SKM-1 (cell line): ENCODE measurements around the gene ACOX3.

ENCODE experiments used
- DNase-seq: peaks from one replicate; lab custom pipeline; 2025; ENCODE audit not compliant: unreplicated experiment; lab: John Stamatoyannopoulos, UW

Gene ACOX3

DNA sequence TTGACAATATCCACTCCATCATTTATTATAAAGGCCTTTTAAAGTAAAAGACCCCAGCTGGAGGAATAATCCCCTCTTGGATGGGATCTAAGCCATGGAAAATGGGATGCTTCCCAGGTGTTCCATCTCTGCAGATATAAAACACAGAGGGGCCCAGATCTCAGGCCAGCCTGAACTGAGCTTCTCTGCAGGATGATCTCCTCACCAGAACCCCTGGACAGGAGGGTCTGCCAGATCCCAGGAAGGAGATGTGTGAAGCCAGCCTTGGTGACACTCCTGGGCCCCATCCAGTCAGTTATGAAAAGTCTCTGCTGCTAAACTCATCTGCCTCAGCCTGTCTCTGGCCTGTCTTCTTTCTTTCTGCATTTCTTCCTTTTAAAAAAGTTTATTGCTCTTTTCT, 114.3 kb downstream of the ACOX3 start:
- DNase-seq: no peak

DNA sequence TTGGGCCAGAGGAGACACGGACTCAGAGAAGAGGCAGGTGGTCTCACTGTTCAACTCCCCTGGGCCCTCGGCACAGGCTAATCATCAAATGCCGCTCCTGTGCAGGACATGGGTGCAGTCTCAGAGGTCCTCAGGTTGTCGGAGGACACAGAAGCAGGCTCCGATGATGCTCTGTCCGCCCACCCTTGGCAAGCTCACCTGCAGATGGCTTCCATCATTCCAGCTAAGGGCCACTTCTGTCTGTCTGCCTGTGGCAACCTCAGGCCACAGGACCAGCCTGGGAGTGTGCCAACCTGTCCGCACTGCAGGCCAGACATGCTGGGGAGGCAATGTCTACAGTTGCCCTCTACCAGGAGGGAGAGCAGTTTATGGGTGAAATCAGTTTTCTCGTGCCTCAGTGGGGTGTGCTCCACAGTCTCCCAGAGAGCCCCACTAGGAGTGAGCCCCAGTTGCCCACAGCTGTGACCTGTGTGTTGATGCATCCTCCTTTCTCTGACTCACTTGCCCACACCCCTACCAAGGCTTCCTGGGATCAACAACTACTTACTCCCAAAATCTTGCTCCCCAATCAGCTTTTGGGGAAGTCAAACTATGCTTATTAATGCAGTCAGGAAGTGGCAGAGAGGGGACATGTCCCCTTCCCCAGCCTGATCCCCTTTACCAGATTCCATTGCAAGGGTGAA, 115.1 kb downstream of the ACOX3 start:
- no peak for DNase-seq

DNA sequence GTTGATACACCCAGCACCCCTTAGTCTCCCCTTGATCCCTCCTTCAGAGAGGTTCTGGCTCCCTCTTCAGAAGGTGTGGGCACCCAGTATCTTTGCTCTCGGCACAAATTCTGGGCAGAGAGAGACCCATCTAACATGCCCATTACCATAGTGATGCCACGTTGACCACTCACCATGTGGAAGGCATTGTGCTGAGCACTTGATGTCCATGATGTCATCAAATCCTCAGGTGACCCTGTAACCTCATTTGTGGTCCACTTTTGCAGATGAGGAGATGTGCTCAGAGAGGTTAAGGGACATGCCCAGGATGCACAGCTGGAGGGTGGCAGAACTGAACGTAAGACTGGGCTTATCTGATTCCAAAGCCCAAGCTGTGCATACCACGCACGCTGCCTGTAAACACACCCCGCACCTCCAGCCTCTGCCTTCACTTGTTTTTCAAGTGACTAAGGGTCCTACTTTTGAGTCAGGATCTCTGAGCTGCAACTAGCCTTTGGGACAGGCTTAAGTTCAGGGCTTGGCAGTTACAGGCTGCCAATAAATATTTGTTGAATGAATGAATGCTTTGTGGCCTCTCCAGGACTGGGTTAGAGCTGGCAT, 115.8 kb downstream of the ACOX3 start:
- DNase-seq: no peak

DNA sequence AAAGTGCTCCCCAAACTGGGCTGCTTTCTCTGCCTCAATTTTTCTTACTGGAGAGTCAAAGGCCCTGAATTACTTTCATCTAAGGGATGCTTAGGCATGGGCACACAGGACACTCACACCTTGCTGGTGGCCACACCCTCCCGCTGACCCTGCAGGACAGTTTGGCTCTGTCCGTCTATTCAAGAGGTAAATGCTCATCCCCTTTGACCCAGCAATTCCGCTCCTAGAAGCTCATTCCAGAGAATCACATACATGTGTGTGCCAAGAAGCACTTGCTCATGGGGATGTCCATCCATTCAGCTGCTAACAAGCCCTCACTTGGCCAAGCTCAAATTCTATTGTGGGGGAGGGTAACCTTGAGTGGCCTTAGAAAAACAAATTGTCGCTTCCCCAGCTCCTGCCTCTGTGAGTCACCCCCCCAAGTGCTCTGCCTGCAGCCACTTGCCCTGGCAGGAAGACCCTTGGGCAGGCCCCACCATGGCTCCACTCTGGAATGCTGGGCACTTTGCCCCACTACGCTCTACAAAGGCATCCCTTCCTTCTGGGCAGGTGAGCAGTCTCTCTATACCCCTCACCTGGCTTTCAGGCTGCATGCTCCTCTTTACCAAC, 116.5 kb downstream of the ACOX3 start:
- DNase-seq: no peak

DNA sequence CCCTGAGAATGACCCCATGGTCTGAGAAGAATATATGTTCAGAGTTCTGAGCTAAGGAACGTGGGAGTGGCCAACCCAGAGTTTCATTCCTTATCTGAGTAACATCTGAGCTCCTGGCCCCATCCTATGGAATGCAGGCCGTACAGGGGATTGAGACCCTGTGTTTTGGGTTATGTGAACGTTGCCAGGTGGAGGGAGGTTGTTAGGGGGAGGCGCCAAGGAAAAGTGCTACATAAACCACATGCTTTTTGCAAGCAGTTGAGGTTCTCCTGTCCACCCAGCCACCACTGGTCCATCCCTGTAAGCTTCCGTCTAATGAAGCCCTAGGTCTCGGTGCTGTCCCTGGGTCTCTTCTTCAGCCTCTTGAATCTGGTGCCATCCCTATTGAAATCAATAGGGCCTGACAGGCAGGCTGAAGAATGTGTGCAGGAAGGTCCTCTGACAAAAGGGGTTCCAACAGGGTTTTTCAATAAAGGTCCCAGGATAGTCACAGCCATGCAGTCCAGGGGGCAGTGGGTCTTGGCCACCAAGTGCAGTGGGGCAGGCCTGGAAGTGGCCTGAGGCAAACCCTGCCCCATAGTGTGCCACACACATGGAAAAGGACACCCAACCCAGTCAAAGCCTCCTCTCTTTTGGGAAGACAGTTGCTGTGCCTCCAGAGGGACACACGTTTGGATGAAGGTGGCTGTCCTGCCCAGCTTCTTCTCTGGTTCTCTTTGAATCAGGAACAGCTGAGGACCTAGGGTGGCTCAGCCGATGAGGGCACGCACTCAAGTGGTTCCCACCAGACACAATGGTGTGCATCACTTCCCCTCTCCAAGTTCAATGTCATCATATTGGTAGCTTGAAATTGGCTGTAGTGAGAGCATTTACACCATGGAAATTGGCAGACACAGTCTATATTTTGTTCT, 117.5 kb downstream of the ACOX3 start:
- no peak for DNase-seq

DNA sequence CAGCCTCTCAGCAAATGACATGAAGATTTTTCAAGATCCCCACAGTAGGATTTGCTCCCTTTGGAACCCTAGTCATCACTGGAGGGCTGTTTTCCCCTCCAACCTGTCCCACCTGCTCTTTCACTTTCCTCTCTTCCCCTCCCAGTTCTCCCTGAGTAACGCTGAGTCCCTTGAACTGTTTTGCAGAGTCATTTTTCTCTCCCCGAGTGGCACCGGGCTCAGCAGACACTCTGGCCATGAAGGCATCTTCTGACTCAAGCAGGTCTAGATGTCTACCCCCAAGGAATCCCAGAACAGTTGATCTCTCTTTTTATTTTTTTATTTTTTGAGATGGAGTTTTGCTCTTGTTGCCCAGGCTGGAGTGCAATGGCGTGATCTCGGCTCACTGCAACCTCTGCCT, 118.8 kb downstream of the ACOX3 start:
- DNase-seq: no peak

DNA sequence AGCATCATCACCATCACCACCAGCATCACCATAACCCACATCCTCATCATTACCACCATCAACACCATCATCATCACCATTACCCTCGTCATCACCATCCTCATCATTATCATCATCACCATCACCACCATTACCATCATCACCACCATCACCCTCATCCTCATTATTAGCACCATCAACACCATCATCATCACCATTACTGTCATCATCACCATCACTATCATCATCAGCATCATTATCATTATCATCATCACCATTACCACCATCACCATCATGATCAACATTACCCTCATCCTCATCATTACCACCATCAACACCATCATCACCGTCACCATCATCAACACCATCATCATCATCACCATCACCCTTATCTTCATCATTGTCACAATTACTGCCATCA, 119.3 kb downstream of the ACOX3 start:
- no peak for DNase-seq

DNA sequence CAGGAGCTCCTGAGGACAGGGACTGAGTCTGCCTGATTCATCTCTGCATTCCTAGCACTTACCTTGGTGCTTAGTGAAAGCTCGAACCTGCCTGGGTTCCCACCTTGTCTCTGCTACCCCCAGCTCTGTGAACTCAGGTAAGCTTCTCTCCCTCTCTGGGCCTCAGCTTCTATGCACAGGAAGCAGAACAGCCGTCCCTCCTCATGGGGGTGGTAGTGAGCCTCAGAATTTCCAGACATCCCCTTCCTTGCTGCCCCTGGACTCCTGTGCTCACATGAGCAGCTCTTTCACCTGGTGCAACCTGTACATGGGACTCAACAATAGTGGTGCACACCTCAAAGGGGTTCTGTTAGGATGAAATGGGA, 120.2 kb downstream of the ACOX3 start:
- no peak for DNase-seq

DNA sequence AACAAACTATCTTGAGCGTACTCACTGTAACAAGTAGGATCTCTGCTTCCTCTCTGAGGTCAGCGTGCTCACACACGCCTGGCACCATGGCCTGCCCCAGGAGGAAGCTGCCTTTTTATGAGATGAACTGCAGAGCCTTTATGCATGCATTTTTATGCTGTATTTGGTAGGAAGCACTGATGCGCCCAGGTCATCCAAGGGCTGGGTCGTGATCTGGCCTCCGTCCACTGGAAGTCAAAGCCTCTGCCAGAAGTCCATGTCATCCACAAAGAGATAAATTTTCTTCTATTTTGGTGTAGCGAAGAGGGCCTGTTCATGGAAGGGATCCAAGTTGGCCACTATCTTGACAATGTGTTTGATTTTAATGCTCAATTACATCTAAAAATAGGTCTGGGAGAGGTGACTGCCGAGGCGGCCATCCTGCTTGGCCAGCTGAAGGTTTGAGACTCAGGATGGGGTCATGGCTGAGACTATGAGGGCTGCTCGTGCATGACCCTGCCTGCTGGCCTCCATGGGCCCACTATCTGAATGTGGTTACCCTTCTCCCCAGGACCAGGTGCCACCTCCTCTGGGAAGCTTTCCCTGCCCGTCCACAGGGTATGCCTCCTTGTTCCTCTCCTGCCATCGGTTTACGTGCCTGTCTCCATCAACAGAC, 120.7 kb downstream of the ACOX3 start:
- DNase-seq: no peak

DNA sequence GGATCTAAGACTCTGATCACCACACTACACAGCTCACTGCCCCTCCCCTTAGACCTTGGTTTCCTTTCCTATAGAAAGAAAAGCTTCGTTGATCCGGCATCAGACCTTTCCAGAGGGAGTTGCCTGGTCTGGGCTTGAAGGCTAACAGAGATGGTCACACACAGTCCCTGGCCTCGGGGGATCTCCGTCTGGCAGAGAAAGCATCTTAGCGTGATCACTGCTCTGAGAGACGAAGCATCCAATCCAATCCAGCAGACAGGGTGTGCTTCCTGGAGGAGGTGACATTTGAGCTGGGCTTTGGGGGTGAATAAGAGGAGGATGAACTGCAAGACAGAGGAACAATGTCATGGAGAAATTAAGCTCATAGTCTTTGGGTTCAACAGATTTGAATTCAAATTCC, 121.5 kb downstream of the ACOX3 start:
- no peak for DNase-seq

DNA sequence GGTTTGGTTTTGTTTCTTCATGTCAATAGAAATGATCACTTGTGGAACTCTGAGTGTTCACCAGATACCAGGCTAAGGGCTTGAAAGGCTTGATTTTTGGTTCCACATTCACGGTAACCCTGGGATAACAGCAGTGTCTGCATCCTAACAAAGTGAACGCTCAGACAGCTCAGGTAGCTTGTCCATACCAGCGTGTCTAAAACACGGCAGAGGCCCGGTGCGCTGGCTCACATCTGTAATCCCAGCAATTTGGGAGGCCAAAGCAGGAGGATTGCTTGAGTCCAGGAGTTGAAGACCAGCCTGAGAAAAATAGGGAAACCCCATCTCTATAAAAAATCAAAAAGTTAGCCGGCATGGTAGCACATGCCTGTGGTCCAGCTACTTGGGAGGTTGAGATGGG, 122.0 kb downstream of the ACOX3 start:
- DNase-seq: no peak

DNA sequence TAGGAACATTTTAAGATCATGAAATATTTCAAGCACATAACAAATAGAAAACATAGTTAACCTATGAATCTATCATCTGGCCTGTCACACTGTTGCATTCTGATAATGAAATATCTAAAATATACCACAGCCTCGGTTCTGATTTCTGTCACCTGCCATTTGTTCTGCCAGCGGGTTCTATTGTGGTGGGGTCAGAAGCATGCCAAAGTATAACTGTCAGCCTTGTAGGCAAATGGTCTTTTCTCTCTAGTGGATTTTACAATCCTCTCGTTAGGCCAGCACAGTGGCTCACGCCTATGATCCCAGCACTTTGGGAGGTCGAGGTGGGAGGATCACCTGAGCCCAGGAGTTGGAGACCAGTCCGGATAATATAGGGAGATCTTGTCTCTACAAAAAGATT, 123.0 kb downstream of the ACOX3 start:
- no peak for DNase-seq

DNA sequence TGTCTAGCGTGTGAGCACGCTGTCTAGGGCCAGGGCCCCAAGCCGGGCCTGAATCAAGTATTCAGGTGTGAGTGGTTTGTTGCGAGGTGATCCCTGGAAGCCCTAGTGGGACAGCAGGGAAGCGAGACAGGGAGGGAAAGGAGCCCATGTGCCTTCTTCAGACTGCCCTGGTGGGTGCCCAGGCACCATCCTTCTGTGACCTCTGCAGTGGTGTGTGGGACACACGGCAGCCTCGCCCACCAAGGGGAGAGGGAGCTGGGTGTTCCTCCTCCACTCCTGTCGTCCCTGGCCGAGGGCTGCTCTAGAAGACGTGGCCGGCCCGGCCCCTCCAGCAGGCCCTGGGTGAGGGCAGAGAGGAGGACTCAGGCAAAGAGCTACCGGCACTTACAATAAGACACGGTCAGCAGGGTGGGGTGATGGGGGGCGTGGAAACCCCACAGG, 123.6 kb downstream of the ACOX3 start:
- no peak for DNase-seq
